H1 (cell line): ENCODE results near the gene OR2D3. TPM values are rescaled to one million over a fixed set of nuclear protein-coding genes. Genes with fewer than 3 reads are reported as not detected.

Experiments
- CTCF ChIA-PET: fragments of 300-600 bp; sonication (Branson Sonifier 250); formaldehyde crosslinking; loops from one replicate; lab custom pipeline; 2021; ENCODE audit not compliant: partially characterized antibody; lab: Charles Lee
- POLR2A ChIA-PET: fragments of 300-600 bp; sonication (Branson Sonifier 250); formaldehyde crosslinking; loops from one replicate; lab custom pipeline; 2021; ENCODE audit warnings: inconsistent platforms; ENCODE audit not compliant: partially characterized antibody; lab: Charles Lee
- DNase-seq, 2 experiments: peaks; one replicate each; pipeline versions ENCODE4 v3.0.0 to v3.0.0-alpha.2; 2010 to 2022; ENCODE audit warnings: low spot score in 2 of 2, low read depth in 1 of 2, mixed read lengths in 1 of 2
- FAIRE-seq: peaks from 2 replicates; lab custom pipeline; 2011; peaks lifted over from hg19 to GRCh38; lab: Jason Lieb, UNC
- H2AFZ ChIP-seq: 2 replicates; pipeline ENCODE4 v1.8.1; 2012; ENCODE audit warnings: low read length, inconsistent platforms
- H2AK5ac ChIP-seq: 2 replicates; pipeline ENCODE4 v1.6.1; 2013; ENCODE audit warnings: low read depth, low read length
- H2BK120ac ChIP-seq: replicated peaks from 2 replicates; pipeline ENCODE3; 2013; ENCODE audit warnings: low read depth, low read length, inconsistent platforms
- H2BK12ac ChIP-seq: 2 replicates; pipeline ENCODE4 v1.6.1; 2013; ENCODE audit warnings: low read depth, low read length
- H2BK15ac ChIP-seq: 2 replicates; pipeline ENCODE4 v1.6.1; 2013; ENCODE audit warnings: low read length
- H2BK20ac ChIP-seq: 2 replicates; pipeline ENCODE4 v1.6.1; 2013; ENCODE audit warnings: low read length
- H2BK5ac ChIP-seq: 2 replicates; pipeline ENCODE4 v1.6.1; 2013; ENCODE audit warnings: low read depth, low read length
- H3K14ac ChIP-seq: 2 replicates; pipeline ENCODE4 v1.6.1; 2013; ENCODE audit warnings: inconsistent platforms; ENCODE audit not compliant: insufficient read length
- H3K18ac ChIP-seq: 2 replicates; pipeline ENCODE4 v1.6.1; 2013; ENCODE audit warnings: low read length; ENCODE audit errors: extremely low read depth
- H3K23ac ChIP-seq: 2 replicates; pipeline ENCODE4 v1.6.1; 2013; ENCODE audit warnings: inconsistent platforms; ENCODE audit not compliant: insufficient read length
- H3K23me2 ChIP-seq: 2 replicates; pipeline ENCODE4 v1.6.1; 2013; ENCODE audit warnings: low read depth, low read length
- H3K27ac ChIP-seq: 2 replicates; pipeline ENCODE4 v1.6.1; 2011; ENCODE audit warnings: low read depth, low read length, inconsistent platforms
- H3K27me3 ChIP-seq, 4 experiments: replicated peaks in 1 of 4; 1 replicate in 1 of 4; 2 replicates in 3 of 4; pipeline versions ENCODE4 v1.6.1 to v1.8.1; 2011 to 2013; ENCODE audit warnings: low read length in 3 of 4, mild to moderate bottlenecking in 3 of 4, inconsistent platforms in 2 of 4, mixed read lengths in 2 of 4, moderate library complexity in 1 of 4; ENCODE audit not compliant: control insufficient read depth in 3 of 4, insufficient read depth in 3 of 4; ENCODE audit errors: extremely low read depth in 1 of 4
- H3K36me3 ChIP-seq, 4 experiments: 2 replicates each; pipeline versions ENCODE4 v1.6.1 to v1.8.1; 2011 to 2013; ENCODE audit warnings: mild to moderate bottlenecking in 4 of 4, low read length in 3 of 4, moderate library complexity in 2 of 4, control low read depth in 1 of 4, inconsistent platforms in 1 of 4; ENCODE audit not compliant: insufficient read depth in 4 of 4, control insufficient read depth in 2 of 4
- H3K4ac ChIP-seq: replicated peaks from 2 replicates; pipeline ENCODE3; 2013; ENCODE audit warnings: low read length, low read depth, mixed read lengths, inconsistent platforms; ENCODE audit not compliant: insufficient read length
- H3K4me1 ChIP-seq, 4 experiments: replicated peaks in 1 of 4; 1 replicate in 1 of 4; 2 replicates in 3 of 4; pipeline versions ENCODE4 v1.6.1 to v1.8.1; 2011 to 2013; ENCODE audit warnings: low read length in 3 of 4, inconsistent platforms in 2 of 4, mixed read lengths in 1 of 4; ENCODE audit not compliant: insufficient read depth in 4 of 4, control insufficient read depth in 3 of 4
- H3K4me2 ChIP-seq, 2 experiments: 2 replicates each; pipeline versions ENCODE4 v1.6.1 to v1.8.1; 2011 to 2013; ENCODE audit warnings: low read depth in 2 of 2, low read length in 2 of 2, control low read depth in 1 of 2, inconsistent platforms in 1 of 2, mild to moderate bottlenecking in 1 of 2; ENCODE audit not compliant: insufficient read depth in 1 of 2
- H3K4me3 ChIP-seq, 4 experiments: fragments of 200-600, 300-600 bp in 1 of 4; sonication (generic), shearing (Covaris generic), sonication (Bioruptor Twin) in 1 of 4; 2 replicates each; pipeline versions ENCODE4 v1.5.1 to v1.8.1; 2011 to 2016; ENCODE audit warnings: low read length in 4 of 4, low read depth in 3 of 4, control low read depth in 2 of 4, inconsistent platforms in 2 of 4, mild to moderate bottlenecking in 2 of 4, mixed read lengths in 1 of 4, moderate library complexity in 1 of 4; ENCODE audit not compliant: insufficient read depth in 2 of 4; ENCODE audit errors: extremely low read depth in 1 of 4
- H3K56ac ChIP-seq: replicated peaks from 2 replicates; pipeline ENCODE3; 2013; ENCODE audit warnings: low read depth, mild to moderate bottlenecking, mixed read lengths, low read length, inconsistent platforms; ENCODE audit not compliant: insufficient read length
- H3K79me1 ChIP-seq: 2 replicates; pipeline ENCODE4 v1.6.1; 2013; ENCODE audit warnings: low read depth, low read length, control low read depth
- H3K79me2 ChIP-seq, 2 experiments: 2 replicates each; pipeline versions ENCODE4 v1.6.1 to v1.8.1; 2012 to 2013; ENCODE audit warnings: low read length in 2 of 2, mild to moderate bottlenecking in 2 of 2, inconsistent platforms in 1 of 2; ENCODE audit not compliant: insufficient read depth in 2 of 2, control insufficient read depth in 1 of 2
- H3K9ac ChIP-seq, 4 experiments: replicated peaks in 1 of 4; 1 replicate in 1 of 4; 2 replicates in 3 of 4; pipeline versions ENCODE4 v1.6.1 to v1.8.1; 2011 to 2013; ENCODE audit warnings: low read depth in 3 of 4, low read length in 3 of 4, control low read depth in 2 of 4, mild to moderate bottlenecking in 2 of 4, moderate library complexity in 2 of 4, inconsistent platforms in 1 of 4; ENCODE audit errors: extremely low read depth in 1 of 4
- H3K9me3 ChIP-seq, 2 experiments: 2 replicates each; pipeline versions ENCODE4 v1.6.1 to v1.8.1; 2012 to 2013; ENCODE audit warnings: mild to moderate bottlenecking in 2 of 2, moderate library complexity in 2 of 2, control low read depth in 1 of 2, inconsistent platforms in 1 of 2, low read depth in 1 of 2, low read length in 1 of 2, mixed read lengths in 1 of 2; ENCODE audit not compliant: insufficient read depth in 2 of 2
- H4K20me1 ChIP-seq, 2 experiments: replicated peaks in 1 of 2; 2 replicates each; pipeline versions ENCODE3 to v1.8.1; 2011 to 2013; ENCODE audit warnings: inconsistent platforms in 2 of 2, low read length in 2 of 2, mild to moderate bottlenecking in 1 of 2; ENCODE audit not compliant: insufficient read depth in 2 of 2, control insufficient read depth in 1 of 2
- H4K5ac ChIP-seq: 2 replicates; pipeline ENCODE4 v1.6.1; 2013; ENCODE audit warnings: low read length, low read depth, mixed read lengths, inconsistent platforms; ENCODE audit not compliant: insufficient read length
- H4K8ac ChIP-seq: 2 replicates; pipeline ENCODE4 v1.8.0; 2013; ENCODE audit warnings: mild to moderate bottlenecking, moderate library complexity, low read length, inconsistent platforms; ENCODE audit not compliant: insufficient read depth; ENCODE audit errors: extremely low read depth
- H4K91ac ChIP-seq: replicated peaks from 2 replicates; pipeline ENCODE3; 2013; ENCODE audit warnings: low read length, mixed read lengths, inconsistent platforms; ENCODE audit not compliant: insufficient read length
- BACH1 ChIP-seq: IDR thresholded peaks from 2 replicates; pipeline ENCODE4 v1.6.1; 2012; ENCODE audit warnings: low read length, improper control_type of control experiment
- BRCA1 ChIP-seq: IDR thresholded peaks from 2 replicates; pipeline ENCODE4 v1.6.1; 2012; ENCODE audit warnings: low read depth, low read length, improper control_type of control experiment
- CBX5 ChIP-seq: fragments of 300-800, 300-1000 bp; sonication (generic); IDR thresholded peaks from 2 replicates; pipeline ENCODE4 v1.7.1; 2016; ENCODE audit warnings: antibody characterized with exemption, low read length, low read depth
- EP300 ChIP-seq, 2 experiments: IDR thresholded peaks; 1 replicate in 1 of 2; 2 replicates in 1 of 2; pipeline ENCODE4 v1.6.1; 2011 to 2012; ENCODE audit warnings: low read depth in 2 of 2, low read length in 2 of 2, mild to moderate bottlenecking in 2 of 2, borderline replicate concordance in 1 of 2, inconsistent platforms in 1 of 2, moderate library complexity in 1 of 2
- KDM1A ChIP-seq: fragments of 200-600, 300-600 bp; sonication (generic); IDR thresholded peaks from 2 replicates; pipeline ENCODE4 v1.7.1; 2016; ENCODE audit warnings: mild to moderate bottlenecking, low read length, borderline replicate concordance
- NRF1 ChIP-seq: IDR thresholded peaks from 2 replicates; pipeline ENCODE4 v1.6.1; 2011; ENCODE audit warnings: mild to moderate bottlenecking, low read depth, low read length, improper control_type of control experiment
- POLR2AphosphoS5 ChIP-seq: IDR thresholded peaks from 2 replicates; pipeline ENCODE4 v1.6.1; 2011; ENCODE audit warnings: low read depth, low read length
- SIX5 ChIP-seq: IDR thresholded peaks from 2 replicates; pipeline ENCODE4 v1.6.1; 2011; ENCODE audit warnings: mild to moderate bottlenecking, low read depth, low read length
- TAF1 ChIP-seq: IDR thresholded peaks from 2 replicates; pipeline ENCODE4 v1.6.1; 2011; ENCODE audit warnings: mild to moderate bottlenecking, low read depth, low read length
- TAF7 ChIP-seq: optimal IDR thresholded peaks from 2 replicates; pipeline ENCODE3; 2011; ENCODE audit warnings: low read depth, mild to moderate bottlenecking, inconsistent platforms, low read length, moderate library complexity, borderline replicate concordance
- ZNF274 ChIP-seq: IDR thresholded peaks from 2 replicates; pipeline ENCODE4 v1.7.0; 2012; ENCODE audit warnings: low read length, borderline replicate concordance; ENCODE audit errors: extremely low read depth
- WGBS, 2 experiments: shearing (Covaris generic) in 1 of 2; methylation state at CpG; one replicate each; pipeline versions ENCODE4 v1.1.6 to v1.1.7; 2013 to 2015; ENCODE audit warnings: low lambda C conversion rate in 2 of 2, mixed read lengths in 2 of 2, inconsistent platforms in 1 of 2, low coverage in 1 of 2, missing lambda C conversion rate in 1 of 2; ENCODE audit not compliant: insufficient replicate concordance in 2 of 2, insufficient coverage in 1 of 2, insufficient read length in 1 of 2; ENCODE audit errors: extremely low coverage in 1 of 2, missing lambda C conversion rate in 1 of 2; 5-methylcytosine and 5-hydroxymethylcytosine counted together
- polyA plus RNA-seq, 7 experiments: library from polyadenylated mRNA; depleted of rRNA in 3 of 7; stranded (reverse) in 5 of 7; unstranded in 2 of 7; fragments of >200 nt in 5 of 7; fragments of 200-250 nt in 2 of 7; gene quantifications; 1 replicate in 5 of 7; 2 replicates in 1 of 7; 4 replicates in 1 of 7; pipeline versions ENCODE4 v1.2.1 to v1.2.3, GENCODE V29; 2011 to 2013; ENCODE audit warnings: missing spikeins in 2 of 7, mixed read lengths in 2 of 7
- total RNA-seq: library from RNA; stranded (reverse); fragmentation: NEBNext Ultra II Directional; extraction: Animal tissue kit (Norgen Biotek cat#: 25700); gene quantifications from 2 replicates; pipeline ENCODE4 v1.2.1, GENCODE V29; 2021

OR2D3 gene
- total and polyA plus RNA-seq, 2 of the 8 experiments (the other 6 are each of a cell fraction or from before 2014, with no cell fraction given) = not detected

DNA sequence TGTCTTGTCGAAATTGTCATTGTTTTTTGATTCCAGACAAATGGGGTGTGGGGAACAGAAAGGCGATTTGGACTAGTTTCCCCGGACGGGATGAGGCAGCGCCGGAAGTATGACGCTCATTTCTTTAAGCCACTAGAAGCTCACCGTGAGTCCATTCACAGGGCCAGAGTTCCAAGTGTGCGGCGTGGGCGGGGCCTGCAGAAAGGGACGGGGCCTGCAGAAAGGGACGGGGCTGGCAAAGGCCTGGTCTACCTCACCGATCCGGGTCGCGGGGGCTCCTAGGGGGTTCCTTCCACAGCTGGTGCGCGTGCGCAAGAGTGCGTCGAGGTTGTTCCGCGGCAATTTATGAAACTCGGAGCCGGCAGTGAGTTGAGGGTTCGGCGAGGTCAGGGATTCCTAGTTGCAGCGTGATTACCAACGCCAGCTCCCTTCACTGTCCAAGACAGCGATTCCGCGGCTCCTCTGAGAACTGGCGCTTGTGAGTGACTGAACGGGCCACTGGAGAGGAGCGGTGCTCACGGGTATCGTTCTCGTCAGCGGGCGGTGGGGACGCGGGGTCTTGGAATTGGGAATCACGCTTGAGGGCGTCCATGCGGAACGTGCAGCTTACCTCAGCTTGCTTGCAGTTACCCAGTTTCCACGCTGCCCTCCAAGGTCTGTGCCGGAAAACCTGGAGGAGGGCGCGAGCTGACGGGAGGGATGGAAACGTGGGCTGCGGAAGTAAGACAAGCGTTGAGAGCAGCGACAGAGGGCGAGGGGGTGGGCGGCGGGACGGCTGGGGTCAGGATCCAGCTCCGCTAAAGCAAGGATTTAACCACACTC is 5.6 kb downstream of the OR2D3 start, which contains the start of gene ZNF215:
Gene ZNF215 (plus strand): TSS at position 219 of the 822 bp plus-strand sequence. CDS start 5,847 bp downstream, outside the sequence.
- Histone ChIP-seq H3K18ac (peak within 1 kb of the TSS; percentile 88), H4K91ac (peak within 1 kb of the TSS; percentile 31), H4K8ac (peak within 1 kb of the TSS; percentile 95), H4K5ac (peak within 1 kb of the TSS; percentile 79), H3K27ac (peak within 1 kb of the TSS; percentile 72), H3K27me3 (no peaks in the 10 kb centered on the region), H3K23ac (no peak within 1 kb of the TSS), H2BK12ac (peak within 1 kb of the TSS; percentile 93), H3K4me2 (peak within 1 kb of the TSS; percentile 70 to 98), H2AFZ (peak within 1 kb of the TSS; percentile 97), H2BK5ac (peak within 1 kb of the TSS; percentile 83; the same call in 1 of the 2 replicates), H3K4me1 (peaks cover 2 to 10% (median 7%) of the 10 kb centered on the region in 4 experiments; a peak in 5 of 7 replicates), H3K36me3 (peaks cover 0 to 2% (median 0%) of the 10 kb centered on the region in 4 experiments; a peak in 1 of 8 replicates), H2BK15ac (peak within 1 kb of the TSS; percentile 48; the same call in 1 of the 2 replicates), H2AK5ac (no peak within 1 kb of the TSS), H3K4me3 (peak within 1 kb of the TSS; percentile 58 to 99 (median 96)), H3K23me2 (peaks cover 7% of the 10 kb centered on the region; the same call in 1 of the 2 replicates), H3K14ac (no peak within 1 kb of the TSS), H3K9me3 (no peaks in the 10 kb centered on the region), H3K56ac (peak within 1 kb of the TSS; percentile 66), H3K9ac (peak within 1 kb of the TSS; percentile 73 to 93 (median 84)), H3K4ac (no peak within 1 kb of the TSS), H3K79me1 (no peaks in the 10 kb centered on the region; the same call in 1 of the 2 replicates), H2BK120ac (peak within 1 kb of the TSS; percentile 10), H2BK20ac (no peak within 1 kb of the TSS), H4K20me1 (no peaks in the 10 kb centered on the region), H3K79me2 (peaks cover 0 to 35% of the 10 kb centered on the region in 2 experiments; a peak in 2 of 4 replicates)
- DNase-seq = peak; percentile 71 to 88
- peak; percentile 70 for FAIRE-seq
- ChIA-PET CTCF (interaction anchor here (0.6 to 1.9 kb wide), 5 partner anchors 31 to 172 kb away, joined by 3 to 5 read pairs (median 3); partner anchors contain the start of gene OR10A2), POLR2A (interaction anchor here (0.9 to 1.7 kb wide), 6 partner anchors 19 to 604 kb away, joined by 3 to 4 read pairs (median 3); partner anchors contain the start of gene NLRP14)
- 2% methylated on average over 48 of the region's 61 CpGs; no CpG with 5 or more reads in 1 of the 2 experiments for WGBS, 2 experiments
- TF ChIP-seq CBX5 (no peak), NRF1 (peak; percentile 73), POLR2AphosphoS5 (peak; percentile 28; the same call in 1 of the 2 replicates), BACH1 (no peak), KDM1A (no peak), ZNF274 (no peak), BRCA1 (no peak), TAF7 (peak; percentile 9), TAF1 (0 out of 2 replicates have a peak, but pooled peaks have one; percentile 23), SIX5 (no peak), EP300 (IDR thresholded peaks at IDR 0.05; ENCODE audit: borderline replicate concordance in 1 of 2, low read depth in 2 of 2, low read length in 2 of 2) (no peak)
